DMS 273 (cell line): ENCODE results near the gene KCNIP3.
"Not testable (repeated sequence)": the region's sequence is repeated elsewhere in the genome, so short reads cannot be mapped to it uniquely, and the experiment has no call there.

Experiments
- DNase-seq: peaks from one replicate; lab custom pipeline; 2025; ENCODE audit not compliant: unreplicated experiment; lab: John Stamatoyannopoulos, UW

Gene KCNIP3

GRCh38 chr2:95382686-95383634, 85.8 kb downstream of the KCNIP3 start:
- no peak for DNase-seq

GRCh38 chr2:95383635-95384027, 86.5 kb downstream of the KCNIP3 start:
- no peak for DNase-seq

- DNase-seq: no peak
Observed at GRCh38 chr2:95384854-95385569, 87.9 kb downstream of the KCNIP3 start.

- no peak for DNase-seq
Observed at GRCh38 chr2:95385570-95385984, 88.4 kb downstream of the KCNIP3 start.

GRCh38 chr2:95386031-95386430, 88.9 kb downstream of the KCNIP3 start:
- no peak for DNase-seq

GRCh38 chr2:95387358-95387757, 90.2 kb downstream of the KCNIP3 start:
- no peak for DNase-seq

- no peak for DNase-seq
Observed at GRCh38 chr2:95388091-95388692, 91.0 kb downstream of the KCNIP3 start.

GRCh38 chr2:95388856-95389244, 91.7 kb downstream of the KCNIP3 start:
- DNase-seq: no peak

GRCh38 chr2:95389245-95390119, 92.3 kb downstream of the KCNIP3 start:
- peak; percentile 81 for DNase-seq

- DNase-seq: no peak
Observed at GRCh38 chr2:95390272-95390880, 93.2 kb downstream of the KCNIP3 start.

- DNase-seq: no peak
Observed at GRCh38 chr2:95390881-95391321, 93.8 kb downstream of the KCNIP3 start.

GRCh38 chr2:95391641-95392310, 94.6 kb downstream of the KCNIP3 start:
- DNase-seq: no peak

GRCh38 chr2:95392320-95392719, 95.2 kb downstream of the KCNIP3 start:
- DNase-seq: no peak

- peak; percentile 30 for DNase-seq
Observed at GRCh38 chr2:95392730-95393455, 95.7 kb downstream of the KCNIP3 start.

- no peak for DNase-seq
Observed at GRCh38 chr2:95393901-95394300, 96.8 kb downstream of the KCNIP3 start.

- no peak for DNase-seq
Observed at GRCh38 chr2:95399061-95399460, 101.9 kb downstream of the KCNIP3 start.

GRCh38 chr2:95401480-95401879, 104.3 kb downstream of the KCNIP3 start:
- no peak for DNase-seq

GRCh38 chr2:95402004-95402369, 104.8 kb downstream of the KCNIP3 start:
- DNase-seq: not testable (repeated sequence)
